Activated T-cell treated with anti-CD3 and anti-CD28 coated beads, Interleukin-2, amount 50 U/mL, for 24 hours (primary cell): ENCODE measurements around the gene RBM4B.

ENCODE experiments used
- DNase-seq: peaks from one replicate; pipeline ENCODE4 v3.0.0-alpha.2; 2020
- H3K27ac Mint-ChIP-seq: 2 replicates; pipeline ENCODE4 v1.8.0; 2020; ENCODE audit warnings: mild to moderate bottlenecking, mixed read lengths
- H3K27me3 Mint-ChIP-seq: 2 replicates; pipeline ENCODE4 v1.8.0; 2020; ENCODE audit warnings: mixed read lengths
- H3K36me3 Mint-ChIP-seq: 2 replicates; pipeline ENCODE4 v1.8.0; 2020; ENCODE audit warnings: low read depth, mixed read lengths
- H3K4me1 Mint-ChIP-seq: 2 replicates; pipeline ENCODE4 v1.8.0; 2020; ENCODE audit warnings: low read depth, mixed read lengths
- H3K4me3 Mint-ChIP-seq: 2 replicates; pipeline ENCODE4 v1.8.0; 2020; ENCODE audit warnings: mild to moderate bottlenecking, moderate library complexity, mixed read lengths
- H3K9me3 Mint-ChIP-seq: 2 replicates; pipeline ENCODE4 v1.8.0; 2020; ENCODE audit warnings: mixed read lengths

Gene RBM4B

DNA sequence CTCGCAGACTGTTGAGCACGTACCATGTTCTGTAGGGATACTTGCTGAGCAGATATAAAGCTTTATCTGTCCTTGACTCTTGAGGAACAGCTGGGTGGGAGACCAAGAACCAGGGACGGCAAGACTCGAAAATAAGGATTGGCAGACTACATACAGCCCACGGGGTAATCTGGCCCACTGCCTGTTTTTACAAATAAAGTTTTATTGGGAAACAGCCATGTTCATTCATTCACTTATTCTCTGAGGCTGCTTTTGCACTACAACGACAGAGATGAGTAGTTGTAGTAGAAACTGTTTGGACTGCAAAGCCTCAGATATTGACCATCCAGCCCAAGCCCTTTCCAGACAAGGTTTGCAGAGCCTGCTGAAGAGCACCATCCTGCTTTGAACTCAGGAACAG lies 20.3 kb upstream of the RBM4B start:
- Mint-ChIP-seq H3K4me3 (no peak overlapping the region), H3K36me3 (no peaks in the 10 kb centered on the region), H3K4me1 (peaks cover 5% of the 10 kb centered on the region), H3K27ac (no peak overlapping the region), H3K27me3 (no peaks in the 10 kb centered on the region), H3K9me3 (no peaks in the 10 kb centered on the region)
- DNase-seq = no peak

- Mint-ChIP-seq H3K4me3 (no peak overlapping the region), H3K36me3 (no peaks in the 10 kb centered on the region), H3K27me3 (no peaks in the 10 kb centered on the region), H3K27ac (no peak overlapping the region), H3K9me3 (no peaks in the 10 kb centered on the region), H3K4me1 (no peaks in the 10 kb centered on the region)
- DNase-seq = no peak
Observed at GRCh38 chr11:66696146-66696545, 18.5 kb upstream of the RBM4B start.

- peak; percentile 88 for DNase-seq
- Mint-ChIP-seq H3K9me3 (no peaks in the 10 kb centered on the region), H3K27me3 (no peaks in the 10 kb centered on the region), H3K4me1 (no peaks in the 10 kb centered on the region), H3K27ac (no peak overlapping the region), H3K4me3 (no peak overlapping the region), H3K36me3 (no peaks in the 10 kb centered on the region)
Observed at GRCh38 chr11:66694732-66695207, 17.1 kb upstream of the RBM4B start.

GRCh38 chr11:66694056-66694410 lies 16.3 kb upstream of the RBM4B start:
- Mint-ChIP-seq H3K4me3 (no peak overlapping the region), H3K36me3 (no peaks in the 10 kb centered on the region), H3K27ac (no peak overlapping the region), H3K27me3 (no peaks in the 10 kb centered on the region), H3K4me1 (no peaks in the 10 kb centered on the region), H3K9me3 (no peaks in the 10 kb centered on the region)
- no peak for DNase-seq

GRCh38 chr11:66693356-66694055 lies 15.8 kb upstream of the RBM4B start:
- no peaks in the 10 kb centered on the region for H3K4me1 Mint-ChIP-seq

DNA sequence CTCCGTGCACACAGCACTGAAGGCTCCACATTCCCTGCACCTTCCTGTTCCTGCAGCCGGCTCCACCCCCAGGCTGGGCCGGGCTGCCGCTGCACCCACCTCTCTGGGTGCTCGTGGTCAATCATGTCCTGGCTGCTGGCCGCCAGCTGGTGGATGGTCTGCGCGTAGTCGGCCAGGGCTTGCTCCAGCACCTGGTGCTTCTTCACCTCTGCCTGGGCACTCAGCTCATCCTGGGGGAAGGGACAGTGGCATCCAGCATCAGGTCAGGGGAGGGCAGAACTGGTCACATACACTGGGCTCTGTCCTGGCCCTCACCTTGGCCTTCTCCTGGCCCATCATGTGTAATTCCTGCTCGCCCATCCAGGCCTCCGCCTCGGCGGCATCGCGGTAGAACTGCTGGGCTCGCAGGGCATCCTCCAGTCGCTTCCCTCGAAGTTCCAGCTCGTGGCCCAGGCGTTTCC lies 15.2 kb upstream of the RBM4B start:
- Mint-ChIP-seq H3K4me1 (no peaks in the 10 kb centered on the region), H3K27me3 (no peaks in the 10 kb centered on the region), H3K27ac (no peak overlapping the region), H3K9me3 (no peaks in the 10 kb centered on the region), H3K36me3 (no peaks in the 10 kb centered on the region), H3K4me3 (no peak overlapping the region)
- DNase-seq = no peak

More at GRCh38 chr11:66693356-66694055, 15.8 kb upstream of the RBM4B start:
- H3K27me3 Mint-ChIP-seq = no peaks in the 10 kb centered on the region
- DNase-seq = no peak
- no peaks in the 10 kb centered on the region for H3K9me3 Mint-ChIP-seq
- H3K4me3 Mint-ChIP-seq = no peak overlapping the region
- no peak overlapping the region for H3K27ac Mint-ChIP-seq
- H3K36me3 Mint-ChIP-seq = no peaks in the 10 kb centered on the region

GRCh38 chr11:66692446-66692845 lies 14.8 kb upstream of the RBM4B start:
- H3K27me3 Mint-ChIP-seq = no peaks in the 10 kb centered on the region
- DNase-seq = no peak
- no peaks in the 10 kb centered on the region for H3K4me1 Mint-ChIP-seq
- H3K4me3 Mint-ChIP-seq = no peak overlapping the region
- no peaks in the 10 kb centered on the region for H3K9me3 Mint-ChIP-seq
- H3K27ac Mint-ChIP-seq = no peak overlapping the region
- H3K36me3 Mint-ChIP-seq = no peaks in the 10 kb centered on the region

DNA sequence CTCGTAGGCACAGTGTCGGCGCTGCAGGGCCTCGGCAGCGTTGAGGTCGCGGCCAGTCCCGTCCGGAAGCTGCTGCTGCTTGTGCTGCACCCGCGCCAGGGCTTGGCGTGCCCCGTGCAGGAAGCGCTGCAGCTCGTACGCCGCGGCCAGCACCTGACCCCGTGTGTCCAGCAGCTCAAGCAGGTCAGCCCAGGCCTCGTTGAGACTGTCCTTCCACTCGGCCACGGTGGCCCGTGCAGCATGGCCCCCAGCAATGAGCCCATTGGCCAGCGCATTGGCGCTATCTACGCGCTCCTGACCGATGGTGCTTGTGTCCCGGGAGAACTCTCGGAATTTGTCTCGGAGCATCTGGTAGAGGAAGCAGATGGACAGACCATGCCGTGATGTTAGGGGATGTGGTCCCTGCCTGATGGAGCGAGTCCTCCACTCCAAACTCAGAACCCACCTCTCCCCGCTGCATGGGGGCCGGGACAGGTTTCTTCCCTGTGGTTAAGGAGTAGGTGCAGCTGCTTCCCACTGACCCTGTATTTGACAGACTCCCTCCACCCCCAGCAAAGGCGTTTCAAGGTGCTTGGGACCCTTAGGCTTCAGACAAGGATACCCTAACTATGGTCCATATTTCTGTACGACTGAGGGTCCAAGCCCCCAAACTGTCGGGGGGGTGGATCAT lies 13.8 kb upstream of the RBM4B start:
- Mint-ChIP-seq H3K4me3 (no peak overlapping the region), H3K9me3 (no peaks in the 10 kb centered on the region), H3K36me3 (no peaks in the 10 kb centered on the region), H3K27ac (no peak overlapping the region), H3K27me3 (no peaks in the 10 kb centered on the region), H3K4me1 (no peaks in the 10 kb centered on the region)
- DNase-seq = no peak

- H3K4me3 Mint-ChIP-seq = no peak overlapping the region
- H3K9me3 Mint-ChIP-seq = no peaks in the 10 kb centered on the region
- no peak for DNase-seq
- no peak overlapping the region for H3K27ac Mint-ChIP-seq
- no peaks in the 10 kb centered on the region for H3K4me1 Mint-ChIP-seq
- H3K36me3 Mint-ChIP-seq = no peaks in the 10 kb centered on the region
- no peaks in the 10 kb centered on the region for H3K27me3 Mint-ChIP-seq
Observed at GRCh38 chr11:66689661-66690590, 12.2 kb upstream of the RBM4B start.

DNA sequence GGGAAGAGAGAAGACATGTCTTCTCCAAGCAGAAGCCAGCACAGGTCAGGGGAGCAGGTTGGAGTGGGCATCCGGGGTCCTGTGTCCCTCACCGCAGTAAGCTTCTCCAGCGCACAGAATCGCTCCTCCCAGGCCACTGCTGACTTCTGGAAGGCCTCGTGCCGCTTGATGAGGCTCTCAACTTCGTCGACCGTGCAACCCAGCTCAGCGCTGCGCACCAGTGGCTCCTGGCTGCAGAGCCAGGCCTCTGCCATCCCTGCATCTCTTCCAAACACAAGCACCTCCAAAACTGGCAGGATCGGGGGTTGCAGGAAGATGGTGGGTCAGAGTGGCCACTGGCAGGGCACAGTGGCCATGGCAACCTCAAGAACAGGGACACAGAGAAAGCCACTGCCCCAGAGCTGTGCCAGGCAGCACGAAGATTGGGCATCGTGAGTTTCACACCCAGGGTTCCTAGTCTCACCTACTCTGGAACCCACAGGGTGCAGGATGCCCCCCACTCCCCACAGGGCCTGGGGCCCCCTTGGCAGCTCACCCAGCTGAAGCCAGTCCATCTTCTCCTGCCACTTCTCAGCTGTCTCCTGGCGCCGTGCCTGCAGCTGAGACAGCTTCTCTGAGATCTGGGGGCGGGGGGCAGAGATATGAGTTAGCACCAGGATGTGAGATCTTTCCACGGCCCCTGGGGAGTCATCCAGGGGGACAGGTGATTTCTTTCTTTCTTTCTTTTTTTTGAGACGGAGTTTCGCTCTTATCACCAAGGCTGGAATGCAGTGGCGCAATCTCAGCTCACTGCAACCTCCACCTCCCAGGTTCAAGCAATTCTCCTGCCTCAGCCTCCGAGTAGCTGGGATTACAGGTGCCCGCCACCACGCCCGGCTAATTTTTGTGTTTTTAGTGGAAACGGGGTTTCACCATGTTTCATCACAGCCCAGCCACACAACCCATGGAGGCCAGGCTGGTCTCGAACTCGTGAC lies 11.2 kb upstream of the RBM4B start:
- Mint-ChIP-seq H3K27me3 (no peaks in the 10 kb centered on the region), H3K36me3 (no peaks in the 10 kb centered on the region), H3K4me1 (no peaks in the 10 kb centered on the region), H3K4me3 (no peak overlapping the region), H3K9me3 (no peaks in the 10 kb centered on the region), H3K27ac (no peak overlapping the region)
- no peak for DNase-seq

DNA sequence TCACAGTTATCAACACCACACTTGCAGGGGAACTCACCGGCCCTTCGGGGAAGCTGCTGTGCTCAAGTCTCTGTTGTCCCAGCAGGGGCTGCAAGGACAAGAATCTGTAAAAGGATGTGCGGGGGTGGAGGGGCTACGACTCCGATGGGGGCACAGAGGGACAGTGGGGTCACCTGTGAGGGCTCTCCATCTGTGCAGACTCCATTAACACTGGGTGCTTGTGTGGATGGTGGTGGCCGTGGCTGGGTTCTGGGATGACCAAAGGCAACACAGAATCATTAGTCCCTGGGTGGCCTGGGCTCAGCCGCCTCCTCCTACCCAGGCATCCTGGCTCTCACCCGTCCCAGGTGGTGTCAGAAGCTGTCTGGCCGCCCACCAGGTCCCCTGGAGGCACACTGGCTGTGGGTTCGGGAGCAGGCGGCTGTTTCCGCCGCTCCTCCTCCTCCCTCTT lies 10.2 kb upstream of the RBM4B start:
- no peaks in the 10 kb centered on the region for H3K4me1 Mint-ChIP-seq
- H3K9me3 Mint-ChIP-seq = no peaks in the 10 kb centered on the region
- no peaks in the 10 kb centered on the region for H3K27me3 Mint-ChIP-seq
- H3K36me3 Mint-ChIP-seq = no peaks in the 10 kb centered on the region
- DNase-seq = no peak
- H3K4me3 Mint-ChIP-seq = no peak overlapping the region
- H3K27ac Mint-ChIP-seq = no peak overlapping the region

- no peak for DNase-seq
- no peaks in the 10 kb centered on the region for H3K4me1 Mint-ChIP-seq
- H3K4me3 Mint-ChIP-seq = no peak overlapping the region
- H3K36me3 Mint-ChIP-seq = no peaks in the 10 kb centered on the region
- no peaks in the 10 kb centered on the region for H3K27me3 Mint-ChIP-seq
- H3K27ac Mint-ChIP-seq = no peak overlapping the region
- H3K9me3 Mint-ChIP-seq = no peaks in the 10 kb centered on the region
Observed at GRCh38 chr11:66686801-66687750, 9.4 kb upstream of the RBM4B start.
